Osteocyte (in vitro differentiated cells): ENCODE results near the gene FABP6. TPM values are rescaled to one million over a fixed set of nuclear protein-coding genes. Genes with fewer than 3 reads are reported as not detected.

Source experiments
- DNase-seq: peaks from one replicate; pipeline ENCODE4 v3.0.0; 2021; ENCODE audit warnings: mixed read lengths; ENCODE audit not compliant: unreplicated experiment; ENCODE audit errors: extremely low spot score
- H3K27ac Mint-ChIP-seq: one replicate; pipeline ENCODE4 v1.8.0; 2021; ENCODE audit warnings: mild to moderate bottlenecking, mixed read lengths; ENCODE audit not compliant: unreplicated experiment
- H3K27me3 Mint-ChIP-seq: one replicate; pipeline ENCODE4 v1.8.0; 2021; ENCODE audit warnings: mixed read lengths; ENCODE audit not compliant: unreplicated experiment
- H3K36me3 Mint-ChIP-seq: one replicate; pipeline ENCODE4 v1.8.0; 2021; ENCODE audit warnings: mixed read lengths; ENCODE audit not compliant: unreplicated experiment
- H3K4me1 Mint-ChIP-seq: one replicate; pipeline ENCODE4 v1.8.0; 2021; ENCODE audit warnings: mixed read lengths; ENCODE audit not compliant: unreplicated experiment
- H3K4me3 Mint-ChIP-seq: one replicate; pipeline ENCODE4 v1.8.0; 2021; ENCODE audit warnings: mild to moderate bottlenecking, moderate library complexity, mixed read lengths; ENCODE audit not compliant: unreplicated experiment
- H3K9me3 Mint-ChIP-seq: one replicate; pipeline ENCODE4 v1.8.0; 2021; ENCODE audit warnings: mixed read lengths; ENCODE audit not compliant: unreplicated experiment
- total RNA-seq: library from RNA; stranded (reverse); gene quantifications from 2 replicates; pipeline ENCODE4 v1.2.1, GENCODE V29; 2021
- TF ChIP-seq, protein P1 (sequence below): fragments of 200-600 bp; sonication (generic); IDR thresholded peaks from 2 replicates; pipeline ENCODE4 v1.5.0; 2021; ENCODE audit warnings: antibody characterized with exemption, mild to moderate bottlenecking, moderate library complexity

Gene FABP6
- total RNA-seq, 1 donor from 2014 or later: not detected

DNA sequence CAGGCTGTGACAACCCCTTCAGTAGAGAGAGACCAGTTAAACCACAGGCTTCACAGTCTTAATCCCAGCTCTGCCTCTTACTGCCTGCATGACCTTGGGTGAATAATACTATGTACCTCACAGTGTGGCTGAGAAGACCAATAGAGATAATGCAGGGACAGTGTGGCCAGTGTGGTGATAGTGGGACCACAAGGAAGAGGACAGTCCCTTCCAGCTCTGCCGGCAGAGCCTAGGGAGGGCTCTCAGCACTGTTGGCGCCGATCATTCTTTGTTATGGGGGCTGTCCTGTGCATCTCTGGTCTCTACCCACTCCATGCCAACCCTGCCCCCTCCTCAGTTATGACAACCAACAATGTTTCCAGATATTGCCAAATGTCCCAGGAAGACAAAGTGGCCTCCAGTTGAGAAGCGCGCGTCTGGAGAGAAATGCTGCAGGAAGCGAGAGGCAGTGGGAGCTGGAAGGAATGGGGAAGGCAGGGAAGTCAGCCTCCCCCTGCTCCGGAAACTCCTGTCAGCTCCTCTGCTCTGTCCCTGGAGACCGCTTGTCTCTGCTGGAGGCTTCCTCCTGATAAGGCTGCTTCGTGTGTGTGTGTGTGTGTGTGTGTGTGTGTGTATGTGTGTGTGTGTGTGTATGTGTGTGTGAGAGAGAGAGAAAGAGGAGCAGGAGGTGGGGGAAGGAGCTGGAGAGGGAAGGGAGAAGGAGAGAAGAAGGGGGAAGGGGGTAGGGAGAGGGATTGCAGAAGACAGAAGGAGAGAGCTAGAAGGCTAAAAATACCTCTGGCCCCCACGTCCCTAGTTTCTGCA is 31.8 kb upstream of the FABP6 start:
- Mint-ChIP-seq H3K27me3 (no peaks in the 10 kb centered on the region), H3K27ac (peak overlapping the region; percentile 73)
- DNase-seq: no peak

DNA sequence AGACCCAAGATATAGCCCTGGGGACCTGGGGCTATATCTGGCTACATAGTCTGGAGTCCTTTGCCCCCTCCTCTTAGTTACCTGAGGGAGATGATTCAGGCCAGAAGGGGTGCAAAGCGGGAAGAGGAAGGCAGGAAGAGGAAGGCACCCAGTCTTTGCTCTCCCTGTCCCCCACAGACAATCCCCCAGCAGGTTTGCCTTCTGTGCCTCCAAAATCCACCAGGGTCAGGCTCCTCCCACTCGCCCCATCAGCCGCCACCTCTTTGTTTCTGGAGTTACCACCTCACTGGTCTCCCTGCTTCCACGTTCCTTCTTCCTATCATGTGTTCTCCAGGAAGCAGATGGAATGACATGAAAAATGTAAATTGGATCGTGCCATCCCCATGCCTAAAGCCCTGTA is 31.2 kb upstream of the FABP6 start:
- H3K9me3 Mint-ChIP-seq: no peaks in the 10 kb centered on the region
- peak overlapping the region; percentile 73 for H3K27ac Mint-ChIP-seq
- H3K4me1 Mint-ChIP-seq: peaks cover 25% of the 10 kb centered on the region
- peak overlapping the region; percentile 7 for H3K4me3 Mint-ChIP-seq
- TF ChIP-seq, protein P1, sequence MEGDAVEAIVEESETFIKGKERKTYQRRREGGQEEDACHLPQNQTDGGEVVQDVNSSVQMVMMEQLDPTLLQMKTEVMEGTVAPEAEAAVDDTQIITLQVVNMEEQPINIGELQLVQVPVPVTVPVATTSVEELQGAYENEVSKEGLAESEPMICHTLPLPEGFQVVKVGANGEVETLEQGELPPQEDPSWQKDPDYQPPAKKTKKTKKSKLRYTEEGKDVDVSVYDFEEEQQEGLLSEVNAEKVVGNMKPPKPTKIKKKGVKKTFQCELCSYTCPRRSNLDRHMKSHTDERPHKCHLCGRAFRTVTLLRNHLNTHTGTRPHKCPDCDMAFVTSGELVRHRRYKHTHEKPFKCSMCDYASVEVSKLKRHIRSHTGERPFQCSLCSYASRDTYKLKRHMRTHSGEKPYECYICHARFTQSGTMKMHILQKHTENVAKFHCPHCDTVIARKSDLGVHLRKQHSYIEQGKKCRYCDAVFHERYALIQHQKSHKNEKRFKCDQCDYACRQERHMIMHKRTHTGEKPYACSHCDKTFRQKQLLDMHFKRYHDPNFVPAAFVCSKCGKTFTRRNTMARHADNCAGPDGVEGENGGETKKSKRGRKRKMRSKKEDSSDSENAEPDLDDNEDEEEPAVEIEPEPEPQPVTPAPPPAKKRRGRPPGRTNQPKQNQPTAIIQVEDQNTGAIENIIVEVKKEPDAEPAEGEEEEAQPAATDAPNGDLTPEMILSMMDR: no peak
- H3K36me3 Mint-ChIP-seq: no peaks in the 10 kb centered on the region
- DNase-seq: no peak
- H3K27me3 Mint-ChIP-seq: no peaks in the 10 kb centered on the region

More for the DNA sequence above, 31.8 kb upstream of the FABP6 start:
- TF ChIP-seq, protein P1: no peak
- Mint-ChIP-seq H3K4me3 (peak overlapping the region; percentile 8), H3K9me3 (no peaks in the 10 kb centered on the region), H3K36me3 (no peaks in the 10 kb centered on the region), H3K4me1 (peaks cover 25% of the 10 kb centered on the region)

DNA sequence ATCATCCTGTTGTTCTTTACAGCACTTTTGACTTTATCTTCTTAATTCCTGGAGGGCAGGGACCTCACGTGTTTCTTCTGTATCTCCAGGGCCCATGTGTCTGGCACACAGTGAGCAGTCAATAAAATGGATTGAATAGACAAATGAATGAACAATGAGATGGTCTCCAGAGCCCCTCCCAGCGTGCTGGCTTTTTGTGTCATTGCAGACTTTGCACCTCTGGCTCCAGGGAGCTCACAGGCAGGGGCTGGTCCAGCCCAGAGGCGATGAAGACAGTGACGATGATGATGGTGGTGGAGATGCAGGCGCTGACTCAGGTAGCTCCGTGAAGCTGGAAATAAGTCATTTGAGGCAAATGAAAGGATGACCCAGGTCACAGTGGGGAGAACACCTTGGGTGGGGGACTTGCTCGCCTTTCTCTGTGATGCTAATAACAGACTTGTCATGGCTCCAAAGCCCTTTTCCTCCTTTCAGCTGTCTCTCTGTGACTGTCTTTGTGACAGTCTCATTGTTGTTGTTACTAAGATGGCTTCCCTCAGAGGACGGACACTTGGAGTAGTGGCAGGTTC is 30.4 kb upstream of the FABP6 start:
- no peak for DNase-seq
- Mint-ChIP-seq H3K27ac (no peak overlapping the region), H3K36me3 (no peaks in the 10 kb centered on the region), H3K27me3 (no peaks in the 10 kb centered on the region), H3K4me1 (peaks cover 25% of the 10 kb centered on the region), H3K9me3 (no peaks in the 10 kb centered on the region), H3K4me3 (no peak overlapping the region)
- TF ChIP-seq, protein P1: no peak

DNA sequence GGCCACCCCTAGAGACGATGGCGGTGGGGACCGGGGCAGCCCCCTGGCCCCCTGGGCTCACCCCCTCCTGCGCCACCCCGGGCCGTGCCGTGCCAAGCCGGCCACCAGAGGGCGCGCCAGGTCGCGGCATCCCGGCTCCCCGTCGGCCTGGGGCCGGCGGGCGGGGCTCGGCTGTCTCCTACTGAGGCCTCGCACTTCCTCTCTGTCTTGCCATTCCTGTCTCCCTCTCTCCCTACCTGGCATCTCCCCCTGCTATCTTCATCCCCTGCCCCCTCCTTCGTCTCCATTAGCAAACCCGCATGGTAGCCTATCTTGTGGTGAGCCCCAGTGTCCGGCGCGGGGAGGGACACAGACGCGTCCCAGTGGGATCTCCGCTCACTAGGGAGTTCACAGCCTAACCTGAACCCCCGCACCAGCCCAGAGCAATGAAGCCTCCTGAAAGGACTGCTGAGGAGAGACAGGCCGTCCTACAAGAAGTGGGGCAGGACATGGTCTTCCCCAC is 29.8 kb upstream of the FABP6 start:
- H3K4me3 Mint-ChIP-seq: peak overlapping the region; percentile 51
- TF ChIP-seq, protein P1: peak; percentile 98
- peak; percentile 92 for DNase-seq

DNA sequence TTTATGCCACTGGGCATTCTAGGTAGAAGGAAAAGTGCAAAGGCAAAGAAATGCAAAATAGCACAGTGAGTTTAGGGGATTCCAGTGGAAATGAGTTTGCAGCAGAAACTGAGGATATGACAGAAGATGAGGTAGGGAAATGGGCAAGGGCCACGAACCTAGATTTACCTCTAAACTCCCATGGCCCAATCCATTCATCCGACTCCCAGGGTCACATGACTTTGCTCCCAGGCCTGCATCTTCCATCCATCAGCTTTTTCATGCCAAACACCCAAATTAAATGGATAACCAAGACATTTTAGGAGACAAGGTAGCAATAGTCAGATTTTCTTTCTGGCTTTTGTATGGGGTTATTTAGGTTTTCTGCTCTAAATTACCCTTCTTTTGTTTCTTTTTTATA is 22.2 kb upstream of the FABP6 start:
- no peaks in the 10 kb centered on the region for H3K36me3 Mint-ChIP-seq

More for the DNA sequence above, 29.8 kb upstream of the FABP6 start:
- H3K9me3 Mint-ChIP-seq: no peaks in the 10 kb centered on the region
- H3K27ac Mint-ChIP-seq: peak overlapping the region; percentile 64
- no peaks in the 10 kb centered on the region for H3K36me3 Mint-ChIP-seq
- H3K27me3 Mint-ChIP-seq: no peaks in the 10 kb centered on the region
- peaks cover 25% of the 10 kb centered on the region for H3K4me1 Mint-ChIP-seq

More for the DNA sequence above, 22.2 kb upstream of the FABP6 start:
- Mint-ChIP-seq H3K27ac (no peak overlapping the region), H3K4me1 (no peaks in the 10 kb centered on the region), H3K4me3 (no peak overlapping the region), H3K9me3 (no peaks in the 10 kb centered on the region), H3K27me3 (no peaks in the 10 kb centered on the region)
- no peak for DNase-seq
- TF ChIP-seq, protein P1: no peak
